H9 (cell line): ENCODE measurements around the gene TMEM182. TPM values are rescaled to one million over a fixed set of nuclear protein-coding genes. Genes with fewer than 3 reads are reported as not detected.

Experiments used
- DNase-seq: peaks from one replicate; pipeline ENCODE4 v3.0.0-alpha.2; 2017
- H2AFZ ChIP-seq: one replicate; pipeline ENCODE4 v1.6.1; 2013; ENCODE audit warnings: mild to moderate bottlenecking, low read length, control low read depth, moderate library complexity
- H2AK5ac ChIP-seq: 2 replicates; pipeline ENCODE4 v1.6.1; 2013; ENCODE audit warnings: low read length, control low read depth, mixed read lengths; ENCODE audit not compliant: insufficient read length
- H2BK120ac ChIP-seq: one replicate; pipeline ENCODE4 v1.6.1; 2013; ENCODE audit warnings: low read depth, mild to moderate bottlenecking, low read length, control low read depth, inconsistent platforms; ENCODE audit not compliant: poor library complexity, severe bottlenecking
- H2BK12ac ChIP-seq: 2 replicates; pipeline ENCODE4 v1.6.1; 2013; ENCODE audit warnings: low read length, control low read depth, mixed read lengths, low read depth; ENCODE audit not compliant: insufficient read length
- H2BK15ac ChIP-seq: 2 replicates; pipeline ENCODE4 v1.6.1; 2013; ENCODE audit warnings: low read depth, low read length, control low read depth
- H2BK20ac ChIP-seq: one replicate; pipeline ENCODE4 v1.6.1; 2013; ENCODE audit warnings: low read depth, mild to moderate bottlenecking, low read length, control low read depth, inconsistent platforms; ENCODE audit not compliant: poor library complexity, severe bottlenecking
- H2BK5ac ChIP-seq: 2 replicates; pipeline ENCODE4 v1.6.1; 2013; ENCODE audit warnings: low read length, control low read depth, mixed read lengths; ENCODE audit not compliant: insufficient read length
- H3K14ac ChIP-seq: 2 replicates; pipeline ENCODE4 v1.6.1; 2013; ENCODE audit warnings: low read length, control low read depth; ENCODE audit not compliant: insufficient read depth
- H3K18ac ChIP-seq: 2 replicates; pipeline ENCODE4 v1.6.1; 2013; ENCODE audit warnings: low read depth, mild to moderate bottlenecking, mixed read lengths, low read length, control low read depth; ENCODE audit not compliant: insufficient read length
- H3K23ac ChIP-seq: 2 replicates; pipeline ENCODE4 v1.6.1; 2013; ENCODE audit warnings: low read length, control low read depth, mixed read lengths, low read depth; ENCODE audit not compliant: insufficient read length
- H3K23me2 ChIP-seq: 2 replicates; pipeline ENCODE4 v1.6.1; 2013; ENCODE audit warnings: low read depth, mild to moderate bottlenecking, mixed read lengths, low read length, control low read depth; ENCODE audit not compliant: insufficient read length, poor library complexity, severe bottlenecking
- H3K27ac ChIP-seq: 2 replicates; pipeline ENCODE4 v1.5.1; 2013; ENCODE audit warnings: low read length, control low read depth, mixed read lengths, low read depth; ENCODE audit not compliant: insufficient read length
- H3K27me3 ChIP-seq: 2 replicates; pipeline ENCODE4 v1.6.1; 2013; ENCODE audit warnings: low read length, control low read depth, inconsistent platforms; ENCODE audit not compliant: insufficient read depth
- H3K4ac ChIP-seq: 2 replicates; pipeline ENCODE4 v1.6.1; 2013; ENCODE audit warnings: low read depth, mild to moderate bottlenecking, control low read depth, inconsistent platforms, low read length, moderate library complexity
- H3K4me1 ChIP-seq: 2 replicates; pipeline ENCODE4 v1.6.1; 2013; ENCODE audit warnings: low read length, control low read depth, inconsistent platforms; ENCODE audit not compliant: insufficient read depth
- H3K4me2 ChIP-seq: 2 replicates; pipeline ENCODE4 v1.6.1; 2013; ENCODE audit warnings: low read length, control low read depth, mixed read lengths; ENCODE audit not compliant: insufficient read length, insufficient read depth
- H3K56ac ChIP-seq: 2 replicates; pipeline ENCODE4 v1.6.1; 2013; ENCODE audit warnings: low read depth, mild to moderate bottlenecking, mixed read lengths, low read length, control low read depth; ENCODE audit not compliant: insufficient read length
- H3K79me1 ChIP-seq: 2 replicates; pipeline ENCODE4 v1.6.1; 2013; ENCODE audit warnings: low read depth, mild to moderate bottlenecking, moderate library complexity, low read length, control low read depth, inconsistent platforms; ENCODE audit not compliant: insufficient read depth, poor library complexity, severe bottlenecking
- H3K79me2 ChIP-seq: 2 replicates; pipeline ENCODE4 v1.6.1; 2013; ENCODE audit warnings: low read length, control low read depth, inconsistent platforms; ENCODE audit not compliant: insufficient read depth
- H3K9ac ChIP-seq: 2 replicates; pipeline ENCODE4 v1.6.1; 2013; ENCODE audit warnings: low read length, control low read depth, mixed read lengths; ENCODE audit not compliant: insufficient read length; ENCODE audit errors: extremely low read depth
- H3K9me3 ChIP-seq: one replicate; pipeline ENCODE4 v1.6.1; 2013; ENCODE audit warnings: low read depth, low read length, inconsistent platforms; ENCODE audit not compliant: control insufficient read depth
- H3T11ph ChIP-seq: one replicate; pipeline ENCODE4 v1.6.1; 2013; ENCODE audit warnings: mild to moderate bottlenecking, low read length, control low read depth, inconsistent platforms
- H4K20me1 ChIP-seq: one replicate; pipeline ENCODE4 v1.6.1; 2013; ENCODE audit not compliant: control insufficient read depth, insufficient read length, insufficient read depth
- H4K5ac ChIP-seq: 2 replicates; pipeline ENCODE4 v1.6.1; 2013; ENCODE audit warnings: low read depth, mild to moderate bottlenecking, mixed read lengths, low read length, control low read depth; ENCODE audit not compliant: insufficient read length
- H4K8ac ChIP-seq: replicated peaks from 2 replicates; pipeline ENCODE4 v1.6.1; 2013; ENCODE audit warnings: low read length, control low read depth, mixed read lengths, low read depth; ENCODE audit not compliant: insufficient read length
- H4K91ac ChIP-seq: 2 replicates; pipeline ENCODE4 v1.6.1; 2013; ENCODE audit warnings: low read depth, mild to moderate bottlenecking, moderate library complexity, mixed read lengths, low read length, control low read depth; ENCODE audit not compliant: insufficient read length
- H3K27ac Mint-ChIP-seq, 3 experiments: 2 replicates in 2 of 3; 3 replicates in 1 of 3; pipeline ENCODE4 v1.8.0; 2020 to 2021; ENCODE audit warnings: mixed read lengths in 3 of 3, mild to moderate bottlenecking in 1 of 3, moderate library complexity in 1 of 3
- H3K27me3 Mint-ChIP-seq: 2 replicates; pipeline ENCODE4 v1.8.0; 2021; ENCODE audit warnings: low read depth, mild to moderate bottlenecking, moderate library complexity, mixed read lengths
- H3K36me3 Mint-ChIP-seq, 3 experiments: 2 replicates in 2 of 3; 3 replicates in 1 of 3; pipeline ENCODE4 v1.8.0; 2020 to 2021; ENCODE audit warnings: low read depth in 3 of 3, mixed read lengths in 3 of 3; ENCODE audit not compliant: insufficient read depth in 1 of 3
- H3K4me1 Mint-ChIP-seq, 2 experiments: 2 replicates each; pipeline ENCODE4 v1.8.0; 2020; ENCODE audit warnings: mixed read lengths in 2 of 2
- H3K4me3 Mint-ChIP-seq, 2 experiments: 2 replicates in 1 of 2; 3 replicates in 1 of 2; pipeline ENCODE4 v1.8.0; 2020 to 2021; ENCODE audit warnings: mild to moderate bottlenecking in 2 of 2, mixed read lengths in 2 of 2, moderate library complexity in 1 of 2
- H3K9me3 Mint-ChIP-seq, 2 experiments: 2 replicates in 1 of 2; 3 replicates in 1 of 2; pipeline ENCODE4 v1.8.0; 2020; ENCODE audit warnings: mild to moderate bottlenecking in 2 of 2, mixed read lengths in 2 of 2, moderate library complexity in 1 of 2
- WGBS: extraction: QIAGEN DNeasy Blood & Tissue Kit; methylation state at CpG from one replicate; pipeline ENCODE4 v1.1.7; 2013; ENCODE audit warnings: missing lambda C conversion rate, low lambda C conversion rate, mixed read lengths; ENCODE audit not compliant: insufficient read length; ENCODE audit errors: extremely low coverage; 5-methylcytosine and 5-hydroxymethylcytosine counted together
- total RNA-seq: library from RNA; stranded (reverse); gene quantifications from 2 replicates; pipeline ENCODE4 v1.2.1, GENCODE V29; 2021
- TF ChIP-seq, protein P1 (sequence below): fragments of 200-600 bp; sonication (generic); conservative IDR thresholded peaks from 3 replicates; pipeline ENCODE4 v1.8.0; 2021; ENCODE audit warnings: antibody characterized with exemption, mild to moderate bottlenecking

The TMEM182 gene
- total RNA-seq, 1 experiment from 2014 or later: 3.6 TPM

- Histone ChIP-seq H3K4me1 (no peaks in the 10 kb centered on the region), H4K5ac (no peak overlapping the region), H2AK5ac (no peak overlapping the region), H3K9me3 (no peaks in the 10 kb centered on the region), H3K23ac (no peak overlapping the region), H4K20me1 (no peaks in the 10 kb centered on the region), H3K79me1 (no peaks in the 10 kb centered on the region), H4K8ac (no peak overlapping the region), H2AFZ (no peak overlapping the region), H3K9ac (no peak overlapping the region), H3K4me2 (no peak overlapping the region), H3K27me3 (no peaks in the 10 kb centered on the region), H2BK20ac (no peak overlapping the region), H3K18ac (no peak overlapping the region), H3K23me2 (no peaks in the 10 kb centered on the region), H2BK5ac (no peak overlapping the region), H3K14ac (no peak overlapping the region), H3K79me2 (no peaks in the 10 kb centered on the region), H3T11ph (no peak overlapping the region), H4K91ac (no peak overlapping the region), H3K56ac (no peak overlapping the region), H3K4ac (no peak overlapping the region), H3K27ac (no peak overlapping the region), H2BK12ac (no peak overlapping the region), H2BK15ac (no peak overlapping the region), H2BK120ac (no peak overlapping the region)
- no peaks in the 10 kb centered on the region for H3K9me3 Mint-ChIP-seq
- TF ChIP-seq, protein P1, sequence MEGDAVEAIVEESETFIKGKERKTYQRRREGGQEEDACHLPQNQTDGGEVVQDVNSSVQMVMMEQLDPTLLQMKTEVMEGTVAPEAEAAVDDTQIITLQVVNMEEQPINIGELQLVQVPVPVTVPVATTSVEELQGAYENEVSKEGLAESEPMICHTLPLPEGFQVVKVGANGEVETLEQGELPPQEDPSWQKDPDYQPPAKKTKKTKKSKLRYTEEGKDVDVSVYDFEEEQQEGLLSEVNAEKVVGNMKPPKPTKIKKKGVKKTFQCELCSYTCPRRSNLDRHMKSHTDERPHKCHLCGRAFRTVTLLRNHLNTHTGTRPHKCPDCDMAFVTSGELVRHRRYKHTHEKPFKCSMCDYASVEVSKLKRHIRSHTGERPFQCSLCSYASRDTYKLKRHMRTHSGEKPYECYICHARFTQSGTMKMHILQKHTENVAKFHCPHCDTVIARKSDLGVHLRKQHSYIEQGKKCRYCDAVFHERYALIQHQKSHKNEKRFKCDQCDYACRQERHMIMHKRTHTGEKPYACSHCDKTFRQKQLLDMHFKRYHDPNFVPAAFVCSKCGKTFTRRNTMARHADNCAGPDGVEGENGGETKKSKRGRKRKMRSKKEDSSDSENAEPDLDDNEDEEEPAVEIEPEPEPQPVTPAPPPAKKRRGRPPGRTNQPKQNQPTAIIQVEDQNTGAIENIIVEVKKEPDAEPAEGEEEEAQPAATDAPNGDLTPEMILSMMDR: no peak
- H3K36me3 Mint-ChIP-seq: peaks cover 0 to 10% (median 6%) of the 10 kb centered on the region in 3 experiments; a peak in 3 of 7 replicates
- H3K4me3 Mint-ChIP-seq: no peak overlapping the region
- DNase-seq: no peak
- peaks cover 0 to 4% of the 10 kb centered on the region in 2 experiments; a peak in 1 of 4 replicates for H3K4me1 Mint-ChIP-seq
- no peaks in the 10 kb centered on the region for H3K27me3 Mint-ChIP-seq
- H3K27ac Mint-ChIP-seq: no peak overlapping the region; a peak in 1 of 7 replicates
- WGBS: no CpG with 5 or more reads among the region's 3 CpGs
These were observed 8.7 kb downstream of the TMEM182 start for GRCh38 chr2:102770506-102770905.
